D721Med (cell line): ENCODE results near the gene VGLL2.
A peak's percentile ranks its signal among the peaks of the same experiment; 100 is the strongest.

Experiments used
- DNase-seq: peaks from one replicate; pipeline ENCODE4 v3.0.0; 2011; ENCODE audit warnings: low spot score; ENCODE audit not compliant: insufficient read length
- FAIRE-seq: peaks from 2 replicates; lab custom pipeline; 2011; peaks lifted over from hg19 to GRCh38; lab: Jason Lieb, UNC
- TF ChIP-seq, protein P1 (sequence below): IDR thresholded peaks from 2 replicates; pipeline ENCODE4 v1.5.1; 2012; ENCODE audit warnings: mild to moderate bottlenecking, control low read depth; ENCODE audit not compliant: insufficient read depth; ENCODE audit errors: missing control alignments

The VGLL2 gene

DNA sequence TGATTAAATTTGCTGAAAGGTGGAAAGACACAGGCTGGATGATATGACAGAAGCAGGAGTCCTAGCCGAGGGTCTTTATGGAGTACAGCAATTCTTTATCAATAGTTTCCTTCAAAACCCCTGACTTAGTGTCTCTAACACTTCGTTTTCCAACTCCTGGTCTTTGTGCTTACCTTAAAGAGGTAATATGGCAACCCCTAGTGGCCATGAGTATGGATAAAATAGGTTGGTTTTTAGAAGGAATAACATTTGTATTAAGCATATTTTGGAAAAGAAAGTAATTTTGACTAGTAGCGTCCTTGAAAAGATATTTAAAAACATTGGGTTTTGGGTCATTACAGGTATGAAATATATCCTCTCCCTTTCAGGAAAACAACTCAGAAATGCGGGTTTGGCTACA is 51.9 kb downstream of the VGLL2 start:
- FAIRE-seq (no peak), DNase-seq (no peak)
- TF ChIP-seq, protein P1, sequence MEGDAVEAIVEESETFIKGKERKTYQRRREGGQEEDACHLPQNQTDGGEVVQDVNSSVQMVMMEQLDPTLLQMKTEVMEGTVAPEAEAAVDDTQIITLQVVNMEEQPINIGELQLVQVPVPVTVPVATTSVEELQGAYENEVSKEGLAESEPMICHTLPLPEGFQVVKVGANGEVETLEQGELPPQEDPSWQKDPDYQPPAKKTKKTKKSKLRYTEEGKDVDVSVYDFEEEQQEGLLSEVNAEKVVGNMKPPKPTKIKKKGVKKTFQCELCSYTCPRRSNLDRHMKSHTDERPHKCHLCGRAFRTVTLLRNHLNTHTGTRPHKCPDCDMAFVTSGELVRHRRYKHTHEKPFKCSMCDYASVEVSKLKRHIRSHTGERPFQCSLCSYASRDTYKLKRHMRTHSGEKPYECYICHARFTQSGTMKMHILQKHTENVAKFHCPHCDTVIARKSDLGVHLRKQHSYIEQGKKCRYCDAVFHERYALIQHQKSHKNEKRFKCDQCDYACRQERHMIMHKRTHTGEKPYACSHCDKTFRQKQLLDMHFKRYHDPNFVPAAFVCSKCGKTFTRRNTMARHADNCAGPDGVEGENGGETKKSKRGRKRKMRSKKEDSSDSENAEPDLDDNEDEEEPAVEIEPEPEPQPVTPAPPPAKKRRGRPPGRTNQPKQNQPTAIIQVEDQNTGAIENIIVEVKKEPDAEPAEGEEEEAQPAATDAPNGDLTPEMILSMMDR = peak; percentile 53
